CD4-positive, alpha-beta T cell treated with Interleukin-1 beta for 1 hour (primary cell): ENCODE measurements around the gene PSTPIP1.
A peak's percentile ranks its signal among the peaks of the same experiment; 100 is the strongest.

Experiments
- DNase-seq, 2 donors: peaks; one replicate each; pipeline ENCODE4 v3.0.0-alpha.2; 2020 to 2022

PSTPIP1 gene

GRCh38 chr15:77075528-77075927 is 80.6 kb downstream of the PSTPIP1 start:
- DNase-seq, result no peak

DNA sequence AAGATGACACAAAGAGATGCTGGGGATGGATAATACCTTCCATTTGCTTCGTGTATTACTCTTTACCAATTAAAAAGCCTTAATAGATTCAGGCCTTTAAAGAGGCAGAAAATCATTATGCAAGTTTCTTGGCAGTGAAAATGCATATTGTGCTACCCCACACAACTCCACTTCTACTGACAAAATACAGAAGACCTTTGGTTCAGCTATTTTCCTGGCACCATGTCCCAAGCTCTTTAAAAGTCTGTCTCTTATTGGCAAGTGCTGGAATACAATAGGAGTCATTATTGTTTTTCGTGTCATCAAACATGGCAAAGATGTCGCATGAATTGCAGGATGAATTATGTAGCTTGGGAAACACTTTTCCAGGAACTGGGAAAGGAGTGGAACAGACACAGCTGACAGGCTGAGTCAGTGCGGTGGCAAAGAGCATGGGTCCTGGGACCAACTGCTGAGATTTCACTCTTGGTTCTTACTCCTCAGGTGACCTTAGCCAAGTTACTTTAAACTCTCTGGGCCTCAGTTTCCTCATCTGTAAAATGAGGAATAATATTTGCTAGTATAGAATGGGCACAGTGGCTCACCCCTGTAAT is 81.5 kb downstream of the PSTPIP1 start:
- no peak for DNase-seq

DNA sequence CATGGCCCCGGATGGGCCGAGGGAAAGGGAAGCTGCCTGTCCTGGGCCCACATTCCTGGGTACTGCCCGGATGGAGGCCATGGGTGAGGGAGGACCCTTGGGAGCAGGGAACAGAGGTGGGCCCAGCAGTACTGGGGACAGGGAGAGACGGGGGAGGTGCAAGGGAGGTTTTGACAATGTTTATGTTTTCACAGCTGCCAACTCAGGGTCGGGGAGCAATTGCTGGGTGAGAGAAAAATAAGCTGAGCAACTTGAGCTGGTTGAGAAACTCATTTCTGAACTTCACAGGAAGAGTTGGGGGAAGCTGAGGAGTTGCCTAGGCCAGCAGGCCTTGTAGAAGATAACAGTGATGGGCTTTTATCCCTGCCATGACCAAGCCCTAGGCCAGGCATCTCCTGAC is 87.0 kb downstream of the PSTPIP1 start:
- no peak for DNase-seq

- DNase-seq, result peak; percentile 67 to 89
Observed at GRCh38 chr15:77083381-77084160, 88.6 kb downstream of the PSTPIP1 start.

GRCh38 chr15:77084436-77084835 is 89.5 kb downstream of the PSTPIP1 start:
- DNase-seq, result no peak

GRCh38 chr15:77085297-77085696 is 90.4 kb downstream of the PSTPIP1 start:
- no peak for DNase-seq
